Lower lobe of right lung (tissue), 2 donors: ENCODE data around the gene RABGGTA. TPM values are rescaled to one million over a fixed set of nuclear protein-coding genes. Genes with fewer than 3 reads are reported as not detected.

Experiments
- ATAC-seq, 2 donors: fragments of 200-7000 bp; cut with Tn5 transposase; one replicate each; pipeline ENCODE4 v1.9.1; 2020 to 2022; ENCODE audit warnings: mild to moderate bottlenecking in 2 of 2, moderate library complexity in 2 of 2
- DNase-seq: peaks from one replicate; pipeline ENCODE4 v3.0.0-alpha.2; 2020
- H3K27ac ChIP-seq: fragments of 200-600 bp; one replicate; pipeline ENCODE4 v1.8.0; 2022
- H3K27me3 ChIP-seq: fragments of 200-600 bp; one replicate; pipeline ENCODE4 v1.8.0; 2022; ENCODE audit warnings: low read depth
- H3K36me3 ChIP-seq: fragments of 200-600 bp; one replicate; pipeline ENCODE4 v1.8.0; 2022; ENCODE audit warnings: mild to moderate bottlenecking
- H3K4me1 ChIP-seq: fragments of 200-600 bp; one replicate; pipeline ENCODE4 v1.8.0; 2022
- H3K4me3 ChIP-seq: fragments of 200-600 bp; one replicate; pipeline ENCODE4 v1.8.0; 2022; ENCODE audit warnings: mild to moderate bottlenecking
- H3K9me3 ChIP-seq: fragments of 200-600 bp; one replicate; pipeline ENCODE4 v1.8.0; 2022
- intact Hi-C: fragments of 100-400 bp; cut with DNase I; formaldehyde crosslinking; loops from one replicate; pipeline ENCODE4 v1.11.0; 2022
- total RNA-seq: library from RNA; stranded (reverse); fragmentation: NEBNext Ultra II Directional; extraction: Animal tissue kit (Norgen Biotek cat#: 25700); gene quantifications from one replicate; pipeline ENCODE4 v1.2.1, GENCODE V29; 2021
- TF ChIP-seq, protein P1 (sequence below): fragments of 200-600 bp; IDR thresholded peaks from one replicate; pipeline ENCODE4 v1.8.0; 2022; ENCODE audit warnings: antibody characterized with exemption, mild to moderate bottlenecking
- donor health status: DM: no; HTN: yes; CAD: no; lungs with severe emphysema.

Gene RABGGTA
- total RNA-seq, 1 donor from 2014 or later = 50.4 TPM

DNA sequence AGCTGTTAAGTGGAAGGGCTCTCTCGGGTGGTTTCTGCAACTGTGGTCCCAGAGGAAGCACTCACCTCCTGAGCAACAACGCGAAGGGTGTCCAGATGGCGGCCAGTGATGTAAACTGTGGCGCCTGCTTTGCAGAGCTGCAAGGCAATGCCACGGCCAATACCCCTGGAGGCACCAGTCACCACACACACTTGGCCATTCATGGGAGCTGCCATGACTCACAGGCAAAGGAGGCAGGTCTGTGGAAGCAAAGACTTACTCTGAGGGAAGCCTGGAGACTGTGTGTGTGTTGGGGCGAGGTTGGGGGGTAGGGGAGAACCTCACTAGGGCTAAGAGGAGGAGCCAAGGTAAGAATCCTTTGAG is 27.5 kb upstream of the RABGGTA start:
- Histone ChIP-seq H3K4me1 (peaks cover 31% of the 10 kb centered on the region), H3K4me3 (peak overlapping the region; percentile 99), H3K27ac (peak overlapping the region; percentile 92), H3K9me3 (no peaks in the 10 kb centered on the region), H3K27me3 (no peaks in the 10 kb centered on the region), H3K36me3 (peaks cover 57% of the 10 kb centered on the region)
- intact Hi-C loops = loop anchor here (10.0 kb wide), 1 partner anchor 54 kb away; the partner anchor contains the start of gene TINF2
- DNase-seq = no peak
- peak; percentile 4 to 35 for ATAC-seq
- TF ChIP-seq, protein P1, sequence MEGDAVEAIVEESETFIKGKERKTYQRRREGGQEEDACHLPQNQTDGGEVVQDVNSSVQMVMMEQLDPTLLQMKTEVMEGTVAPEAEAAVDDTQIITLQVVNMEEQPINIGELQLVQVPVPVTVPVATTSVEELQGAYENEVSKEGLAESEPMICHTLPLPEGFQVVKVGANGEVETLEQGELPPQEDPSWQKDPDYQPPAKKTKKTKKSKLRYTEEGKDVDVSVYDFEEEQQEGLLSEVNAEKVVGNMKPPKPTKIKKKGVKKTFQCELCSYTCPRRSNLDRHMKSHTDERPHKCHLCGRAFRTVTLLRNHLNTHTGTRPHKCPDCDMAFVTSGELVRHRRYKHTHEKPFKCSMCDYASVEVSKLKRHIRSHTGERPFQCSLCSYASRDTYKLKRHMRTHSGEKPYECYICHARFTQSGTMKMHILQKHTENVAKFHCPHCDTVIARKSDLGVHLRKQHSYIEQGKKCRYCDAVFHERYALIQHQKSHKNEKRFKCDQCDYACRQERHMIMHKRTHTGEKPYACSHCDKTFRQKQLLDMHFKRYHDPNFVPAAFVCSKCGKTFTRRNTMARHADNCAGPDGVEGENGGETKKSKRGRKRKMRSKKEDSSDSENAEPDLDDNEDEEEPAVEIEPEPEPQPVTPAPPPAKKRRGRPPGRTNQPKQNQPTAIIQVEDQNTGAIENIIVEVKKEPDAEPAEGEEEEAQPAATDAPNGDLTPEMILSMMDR = no peak

DNA sequence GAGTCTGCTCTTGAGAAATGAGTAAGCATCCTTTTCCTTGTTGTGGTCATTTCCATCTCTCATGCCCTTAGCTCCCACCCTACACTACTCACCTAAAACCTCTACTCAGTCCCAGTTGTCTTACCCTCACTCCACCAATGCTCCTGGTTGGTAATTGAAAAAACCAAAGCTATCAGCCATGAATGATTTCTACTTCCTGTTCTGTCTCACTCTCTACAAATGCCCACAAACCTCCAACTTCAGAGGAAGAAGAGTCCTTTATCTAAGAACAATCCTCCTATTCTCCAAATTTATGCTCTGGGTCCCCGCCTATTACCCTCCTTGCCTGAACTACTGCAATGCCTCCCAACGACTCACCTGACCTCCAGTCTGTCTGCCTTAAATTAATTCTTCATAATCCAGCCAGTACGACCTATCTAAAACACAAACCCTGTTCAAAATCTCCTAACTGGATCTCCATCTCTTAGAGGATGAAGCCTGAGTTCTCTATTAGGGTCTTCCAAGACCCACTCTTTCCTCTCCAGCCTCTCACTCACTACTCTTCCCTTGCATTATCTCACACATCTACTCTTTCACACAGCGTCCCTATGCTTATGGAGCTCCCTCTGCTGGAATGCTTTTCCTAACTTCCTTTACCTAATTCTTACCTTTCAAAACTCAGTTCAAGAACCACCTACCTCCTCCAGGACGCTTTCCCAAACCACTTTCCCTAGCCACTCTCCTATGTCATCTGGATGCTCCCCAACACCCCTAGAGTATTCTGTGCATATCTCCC is 26.0 kb upstream of the RABGGTA start:
- TF ChIP-seq, protein P1 = peak; percentile 40
- Histone ChIP-seq H3K4me1 (peaks cover 31% of the 10 kb centered on the region), H3K9me3 (no peaks in the 10 kb centered on the region), H3K4me3 (no peak overlapping the region), H3K27ac (no peak overlapping the region), H3K36me3 (peaks cover 57% of the 10 kb centered on the region), H3K27me3 (no peaks in the 10 kb centered on the region)
- DNase-seq (no peak), ATAC-seq (peak in 1 of 2 donors; percentile 48)
- intact Hi-C loops = loop anchor here (10.0 kb wide), 1 partner anchor 53 kb away; the partner anchor contains the start of gene TINF2

DNA sequence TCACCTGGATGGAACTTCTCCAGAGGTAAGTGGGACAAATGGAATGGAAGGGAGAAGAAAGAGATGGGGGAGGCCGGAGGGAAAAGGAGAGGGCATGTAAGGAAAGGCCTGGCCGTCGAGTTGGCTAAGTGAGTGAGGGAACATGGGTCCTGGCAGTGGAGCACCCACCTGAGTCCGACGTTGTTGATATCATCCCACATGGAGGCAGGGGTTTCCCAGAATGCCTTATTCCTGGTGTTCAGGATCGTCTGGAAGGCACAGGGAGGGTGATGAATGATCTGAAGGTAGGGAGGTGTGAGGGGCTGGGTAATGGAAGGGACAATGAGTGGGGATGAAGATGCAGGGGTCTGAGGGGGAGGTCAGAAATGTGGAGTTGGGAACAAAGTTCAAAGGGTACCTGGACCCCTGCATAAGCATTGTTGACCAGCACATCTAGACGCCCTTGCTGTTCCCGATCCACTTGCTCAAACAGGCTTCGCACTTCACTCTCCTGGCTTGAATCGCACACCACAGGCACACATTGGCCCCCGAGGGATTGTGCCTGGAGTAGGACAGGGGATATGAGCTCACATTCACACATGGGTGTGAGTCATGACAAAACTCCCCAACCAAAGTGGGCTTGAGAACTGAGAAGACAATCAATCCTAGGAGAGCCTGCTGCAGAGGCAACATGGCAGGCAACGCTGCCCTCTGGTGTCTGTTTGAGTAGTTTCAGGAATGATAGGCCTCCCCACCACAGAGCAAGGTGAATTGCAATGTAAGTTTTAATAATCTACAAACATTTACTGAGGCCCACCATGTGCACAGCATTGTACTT is 25.2 kb upstream of the RABGGTA start:
- peaks cover 57% of the 10 kb centered on the region for H3K36me3 ChIP-seq
- H3K27me3 ChIP-seq = no peaks in the 10 kb centered on the region
- H3K4me1 ChIP-seq = peaks cover 31% of the 10 kb centered on the region
- H3K4me3 ChIP-seq = no peak overlapping the region
- intact Hi-C loops = loop anchor here (10.0 kb wide), 1 partner anchor 52 kb away; the partner anchor contains the start of gene TINF2
- H3K27ac ChIP-seq = peak overlapping the region; percentile 38
- TF ChIP-seq, protein P1 = peak; percentile 81
- ATAC-seq (peak; percentile 75 to 81), DNase-seq (peak; percentile 72)
- H3K9me3 ChIP-seq = no peaks in the 10 kb centered on the region

DNA sequence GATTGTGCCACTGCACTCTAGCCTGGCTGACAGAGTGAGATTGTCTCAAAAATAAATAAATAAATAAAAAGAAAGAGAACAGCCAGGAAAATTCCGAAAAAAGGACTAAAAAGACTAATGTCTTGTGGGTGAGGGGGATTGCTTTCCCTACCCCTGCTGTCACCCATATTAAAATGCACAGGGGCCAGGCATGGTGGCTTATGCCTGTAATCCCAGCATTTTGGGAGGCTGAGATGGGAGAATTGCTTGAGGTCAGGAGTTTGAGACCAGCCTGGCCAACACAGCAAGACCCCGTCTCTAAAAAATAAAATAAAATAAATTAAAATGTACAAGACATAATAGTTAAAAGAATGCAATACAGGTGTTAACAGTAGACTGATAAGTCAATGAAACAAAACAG is 22.1 kb upstream of the RABGGTA start:
- intact Hi-C loops = loop anchor here (10.0 kb wide), 1 partner anchor 49 kb away; the partner anchor contains the start of gene TINF2
- Histone ChIP-seq H3K9me3 (no peaks in the 10 kb centered on the region), H3K27me3 (no peaks in the 10 kb centered on the region), H3K27ac (no peak overlapping the region), H3K4me3 (no peak overlapping the region), H3K4me1 (peaks cover 13% of the 10 kb centered on the region), H3K36me3 (peaks cover 77% of the 10 kb centered on the region)
- no peak for DNase-seq
- no peak for ATAC-seq
- TF ChIP-seq, protein P1 = no peak

DNA sequence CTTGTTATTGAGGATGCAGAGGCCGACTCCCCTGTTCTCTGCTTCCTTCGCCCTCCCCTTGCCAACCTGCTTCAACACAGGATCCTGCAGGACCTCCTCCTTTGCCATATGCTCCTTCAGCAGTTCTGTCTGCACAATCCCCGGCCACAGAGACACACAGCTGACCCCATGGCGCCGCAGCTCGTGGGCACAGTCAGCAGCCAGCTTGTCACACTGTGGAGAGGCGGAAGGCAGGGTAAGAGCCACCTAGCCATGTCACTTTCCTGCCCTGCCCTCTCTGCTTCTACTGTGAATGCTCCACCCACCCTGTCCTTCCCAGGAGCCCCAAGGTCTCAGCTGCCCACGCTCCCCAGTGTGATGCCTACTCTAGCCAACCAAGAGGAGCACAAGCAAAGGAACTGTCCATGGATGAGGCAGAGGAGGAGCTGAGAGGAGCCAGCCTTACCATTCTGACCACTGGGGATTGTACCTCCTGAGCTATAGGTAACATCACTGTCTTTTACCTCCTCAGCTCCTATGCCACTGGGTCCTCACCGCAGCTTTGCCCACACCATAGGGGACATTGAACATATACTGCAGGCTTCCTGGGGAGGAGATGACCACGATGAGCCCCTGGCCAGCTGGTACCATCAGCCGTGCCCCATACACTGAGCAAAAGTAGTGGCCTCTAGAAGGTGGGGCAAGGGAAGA is 20.9 kb upstream of the RABGGTA start:
- H3K27ac ChIP-seq = no peak overlapping the region
- intact Hi-C loops = loop anchor here (10.0 kb wide), 1 partner anchor 47 kb away; the partner anchor contains the start of gene TINF2
- no peak overlapping the region for H3K4me3 ChIP-seq
- TF ChIP-seq, protein P1 = no peak
- peaks cover 9% of the 10 kb centered on the region for H3K4me1 ChIP-seq
- ATAC-seq (no peak), DNase-seq (no peak)
- H3K27me3 ChIP-seq = no peaks in the 10 kb centered on the region
- no peaks in the 10 kb centered on the region for H3K9me3 ChIP-seq
- H3K36me3 ChIP-seq = peaks cover 77% of the 10 kb centered on the region
